ENCODE data around the gene EXOC3. TPM values are rescaled to one million over a fixed set of nuclear protein-coding genes. Genes with fewer than 3 reads are reported as not detected.

EXOC3 gene
- total RNA-seq, 1 experiment from 2014 or later, result 31.3 TPM

DNA sequence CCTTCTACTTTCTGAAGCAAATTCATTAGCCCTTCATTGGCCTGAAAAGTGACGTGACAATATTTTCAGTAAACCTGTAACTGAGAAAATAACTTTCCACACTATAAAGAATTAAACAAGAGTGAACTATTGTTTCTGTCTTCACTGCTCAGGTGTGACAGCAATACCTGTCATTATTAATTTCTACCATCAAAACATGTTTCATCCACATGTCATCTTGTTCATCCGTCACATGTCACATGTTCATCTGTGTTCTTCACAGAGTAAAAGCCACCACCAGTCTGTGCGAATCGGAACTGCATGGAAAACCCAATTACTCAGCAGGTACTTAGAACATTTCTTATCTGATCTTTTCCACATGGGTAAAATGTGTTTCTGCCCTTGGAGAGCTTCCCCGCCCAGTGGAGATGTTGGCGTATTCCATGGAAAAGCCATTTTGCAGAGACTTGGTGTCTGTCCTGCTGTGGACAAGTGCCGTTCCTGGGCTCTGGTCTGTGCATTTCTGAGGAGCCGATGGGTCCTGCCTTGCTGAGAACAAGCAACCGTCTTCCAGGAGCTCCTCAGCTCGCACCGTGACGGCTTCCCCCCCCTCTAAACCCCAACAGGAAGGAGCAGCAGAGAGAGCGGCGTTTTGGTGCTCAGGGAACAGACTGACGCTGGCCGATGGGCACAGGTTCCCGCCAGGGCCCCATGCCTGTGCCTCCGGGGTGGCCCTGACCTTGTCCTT lies 10.6 kb upstream of the EXOC3 start:
- TF ChIP-seq EZH2phosphoT487 (IDR thresholded peaks at IDR 0.05; ENCODE audit: borderline replicate concordance, low read length), result no peak
- no peak overlapping the region for H2AFZ ChIP-seq (ENCODE audit: low read length)
- no peaks in the 10 kb centered on the region for H3K27me3 ChIP-seq (ENCODE audit: low read length)
- no peak overlapping the region for H3K4me3 ChIP-seq (ENCODE audit: low read length)
- H3K4me1 ChIP-seq (ENCODE audit: insufficient read depth, low read length), result no peaks in the 10 kb centered on the region
- no peaks in the 10 kb centered on the region for H3K36me3 ChIP-seq (ENCODE audit: low read depth, low read length)
- no peak for ATAC-seq
- H3K9me3 ChIP-seq (ENCODE audit: low read length), result no peaks in the 10 kb centered on the region
- CTCF ChIA-PET, result no interaction called here
- H3K79me2 ChIP-seq (ENCODE audit: low read length), result no peaks in the 10 kb centered on the region
- POLR2A ChIA-PET (ENCODE audit: unreplicated experiment), result no interaction called here
- H3F3A ChIP-seq (ENCODE audit: low read length, unreplicated experiment), result no peaks in the 10 kb centered on the region
- no peak overlapping the region for H3K9ac ChIP-seq (ENCODE audit: low read length)
- H3K27ac ChIP-seq (ENCODE audit: low read length), result no peak overlapping the region
- no peaks in the 10 kb centered on the region for H4K20me1 ChIP-seq (ENCODE audit: low read length)
- DNase-seq, result no peak
- intact Hi-C loops (cut with micrococcal nuclease), result loop anchor here (5.0 kb wide), 1 partner anchor 115 kb away; no protein-coding TSS in a partner anchor
- no TSS peak for BruUV-seq (replicated peaks)
- no peak overlapping the region for H3K4me2 ChIP-seq (ENCODE audit: low read length)
- no peaks in the 10 kb centered on the region for H3K9me2 ChIP-seq (replicated peaks; ENCODE audit: low read length)

DNA sequence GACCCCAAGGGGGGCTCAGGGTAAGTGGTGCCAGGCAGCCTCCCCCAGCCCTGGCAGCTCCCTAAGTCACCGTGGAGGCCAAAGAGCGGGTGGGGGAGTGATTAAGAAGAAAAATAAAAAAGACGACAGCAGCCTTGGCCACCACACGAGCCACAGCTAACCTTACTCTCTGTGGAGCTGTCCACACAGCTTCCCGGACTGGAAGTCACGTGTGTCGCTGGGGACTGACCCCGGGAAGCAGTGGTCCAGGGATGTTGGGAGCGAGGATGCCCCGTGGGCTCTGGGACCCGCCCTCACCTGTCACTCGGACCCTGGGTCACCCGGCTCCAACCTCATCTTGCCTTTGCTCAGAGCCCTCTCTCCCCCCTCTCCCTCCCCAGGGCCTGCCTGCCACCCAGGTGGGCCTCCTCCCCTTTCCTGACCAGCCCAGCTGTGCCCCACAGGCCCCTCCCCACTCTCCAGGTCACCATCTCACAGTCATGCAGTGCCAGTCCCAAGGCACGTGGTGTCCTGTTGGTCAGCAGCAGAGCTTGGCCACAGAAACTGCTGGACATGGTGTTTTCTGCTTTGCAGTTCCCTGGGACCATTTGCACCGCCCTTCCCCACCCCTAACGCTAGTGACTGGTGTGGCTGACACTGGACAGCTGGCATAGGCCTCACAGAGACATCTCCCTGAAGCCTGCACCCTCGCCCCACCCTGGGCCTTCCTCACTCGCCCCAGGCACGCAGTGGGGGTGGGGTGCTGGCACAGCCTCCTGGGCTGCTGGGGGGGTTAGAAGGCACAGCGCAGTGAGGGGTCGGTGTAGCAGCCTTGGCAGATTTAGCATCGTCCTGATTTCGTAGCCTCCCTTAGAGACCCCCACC lies 9.8 kb upstream of the EXOC3 start:
- H3K4me1 ChIP-seq (ENCODE audit: insufficient read depth, low read length), result no peaks in the 10 kb centered on the region
- no TSS peak for BruUV-seq (replicated peaks)
- H4K20me1 ChIP-seq (ENCODE audit: low read length), result no peaks in the 10 kb centered on the region
- intact Hi-C loops (cut with micrococcal nuclease), result loop anchor here (5.0 kb wide), 1 partner anchor 116 kb away; no protein-coding TSS in a partner anchor
- H3K79me2 ChIP-seq (ENCODE audit: low read length), result no peaks in the 10 kb centered on the region
- H3K27me3 ChIP-seq (ENCODE audit: low read length), result no peaks in the 10 kb centered on the region
- ChIA-PET CTCF (no interaction called here), POLR2A (ENCODE audit: unreplicated experiment) (no interaction called here)
- H3K4me2 ChIP-seq (ENCODE audit: low read length), result no peak overlapping the region
- no peak for ATAC-seq
- no peaks in the 10 kb centered on the region for H3K9me3 ChIP-seq (ENCODE audit: low read length)
- no peak overlapping the region for H3K4me3 ChIP-seq (ENCODE audit: low read length)
- H2AFZ ChIP-seq (ENCODE audit: low read length), result no peak overlapping the region
- no peaks in the 10 kb centered on the region for H3K36me3 ChIP-seq (ENCODE audit: low read depth, low read length)
- TF ChIP-seq EZH2 (IDR thresholded peaks at IDR 0.05; ENCODE audit: low read length, unreplicated experiment) (no peak), EZH2phosphoT487 (IDR thresholded peaks at IDR 0.05; ENCODE audit: borderline replicate concordance, low read length) (no peak), CTCF (conservative IDR thresholded peaks at IDR 0.05; ENCODE audit: low read depth, low read length) (no peak)
- H3K9me2 ChIP-seq (replicated peaks; ENCODE audit: low read length), result no peaks in the 10 kb centered on the region
- no peak overlapping the region for H3K27ac ChIP-seq (ENCODE audit: low read length)
- no peak overlapping the region for H3K9ac ChIP-seq (ENCODE audit: low read length)
- H3F3A ChIP-seq (ENCODE audit: low read length, unreplicated experiment), result no peaks in the 10 kb centered on the region
- DNase-seq, result no peak

- no peaks in the 10 kb centered on the region for H3F3A ChIP-seq (ENCODE audit: low read length, unreplicated experiment)
- no TSS peak for BruUV-seq (replicated peaks)
- DNase-seq (no peak), ATAC-seq (no peak)
- no peak overlapping the region for H3K4me3 ChIP-seq (ENCODE audit: low read length)
- H3K9me2 ChIP-seq (replicated peaks; ENCODE audit: low read length), result no peaks in the 10 kb centered on the region
- TF ChIP-seq EZH2phosphoT487 (IDR thresholded peaks at IDR 0.05; ENCODE audit: borderline replicate concordance, low read length) (no peak), CTCF (conservative IDR thresholded peaks at IDR 0.05; ENCODE audit: low read depth, low read length) (no peak), EZH2 (IDR thresholded peaks at IDR 0.05; ENCODE audit: low read length, unreplicated experiment) (no peak)
- H3K79me2 ChIP-seq (ENCODE audit: low read length), result no peaks in the 10 kb centered on the region
- no peaks in the 10 kb centered on the region for H3K36me3 ChIP-seq (ENCODE audit: low read depth, low read length)
- ChIA-PET POLR2A (ENCODE audit: unreplicated experiment) (no interaction called here), CTCF (no interaction called here)
- no peaks in the 10 kb centered on the region for H3K27me3 ChIP-seq (ENCODE audit: low read length)
- no peak overlapping the region for H3K27ac ChIP-seq (ENCODE audit: low read length)
- no peaks in the 10 kb centered on the region for H3K9me3 ChIP-seq (ENCODE audit: low read length)
- H3K4me1 ChIP-seq (ENCODE audit: insufficient read depth, low read length), result no peaks in the 10 kb centered on the region
- intact Hi-C loops (cut with micrococcal nuclease), result loop anchor here (5.0 kb wide), 1 partner anchor 117 kb away; no protein-coding TSS in a partner anchor
- no peaks in the 10 kb centered on the region for H4K20me1 ChIP-seq (ENCODE audit: low read length)
- H3K4me2 ChIP-seq (ENCODE audit: low read length), result no peak overlapping the region
- H3K9ac ChIP-seq (ENCODE audit: low read length), result no peak overlapping the region
- no peak overlapping the region for H2AFZ ChIP-seq (ENCODE audit: low read length)
Measured at GRCh38 chr5:433836-434235, 9.1 kb upstream of the EXOC3 start.
